ENCODE measurements around the gene ACP1.

DNA sequence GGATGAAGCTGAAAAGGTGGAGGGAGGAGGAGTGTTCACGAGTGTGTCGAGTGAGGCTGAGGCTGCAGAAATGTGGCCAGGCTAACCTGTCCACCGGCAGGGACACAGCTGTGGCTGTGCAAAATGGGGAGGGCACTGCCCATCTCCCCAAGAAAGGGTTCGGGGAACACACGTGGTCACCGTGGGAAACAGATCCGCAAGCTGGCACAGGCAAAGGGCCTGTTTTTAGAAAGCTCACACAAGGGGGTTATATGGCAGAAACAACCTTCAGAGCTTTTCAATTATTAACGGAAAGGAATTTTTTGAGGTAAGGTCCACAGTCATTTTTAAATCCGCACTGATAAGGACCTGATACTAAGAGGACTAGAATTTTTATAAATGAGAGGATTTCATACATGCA, 36.6 kb upstream of the ACP1 start:
- TF ChIP-seq CTCF (IDR thresholded peaks at IDR 0.05) (no peak), POLR2AphosphoS5 (IDR thresholded peaks at IDR 0.05) (no peak), POLR2A (IDR thresholded peaks at IDR 0.05) (no peak), EP300 (IDR thresholded peaks at IDR 0.05) (no peak)
